ENCODE data around the gene SLC17A1. TPM values are rescaled to one million over a fixed set of nuclear protein-coding genes. Genes with fewer than 3 reads are reported as not detected.

SLC17A1 gene
- polyA plus RNA-seq, 2 donors, result not detected

DNA sequence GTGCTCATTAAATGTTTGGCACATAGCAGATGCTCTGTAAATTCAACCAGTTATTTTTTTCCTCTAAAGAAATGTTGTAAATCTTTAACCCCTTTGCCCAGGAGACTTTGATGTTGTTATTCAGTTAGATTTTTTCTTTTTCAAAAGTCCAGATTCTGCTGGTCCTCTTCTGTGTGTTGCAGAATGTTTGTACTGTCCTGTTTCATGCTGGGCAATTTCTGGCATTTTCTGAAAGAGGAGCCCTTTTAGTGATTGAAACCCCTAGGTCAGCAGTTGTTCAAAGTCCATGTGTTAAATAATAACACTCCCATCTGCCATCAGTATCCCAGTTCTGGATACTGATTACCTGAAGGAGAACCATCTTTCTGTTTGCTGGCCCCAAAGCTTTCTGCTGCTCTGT, 1.3 kb upstream of the SLC17A1 start:
- Histone ChIP-seq H3K36me3 (ENCODE audit: control insufficient read depth in 2 of 2, insufficient read depth in 2 of 2, low read length in 1 of 2) (no peaks in the 10 kb centered on the region), H3K4me3 (ENCODE audit: low read depth in 1 of 2, low read length in 2 of 2) (no peak overlapping the region), H3K9me3 (ENCODE audit: control insufficient read depth in 2 of 2, insufficient read depth in 1 of 2, low read depth in 1 of 2, low read length in 1 of 2) (no peaks in the 10 kb centered on the region), H3K27me3 (ENCODE audit: control insufficient read depth in 1 of 2, insufficient read depth in 2 of 2, low read length in 2 of 2) (no peaks in the 10 kb centered on the region), H3K4me1 (ENCODE audit: control insufficient read depth in 2 of 2, insufficient read depth in 2 of 2, low read length in 1 of 2) (no peaks in the 10 kb centered on the region), H3K27ac (ENCODE audit: low read depth in 2 of 2, low read length in 1 of 2) (no peak overlapping the region)

DNA sequence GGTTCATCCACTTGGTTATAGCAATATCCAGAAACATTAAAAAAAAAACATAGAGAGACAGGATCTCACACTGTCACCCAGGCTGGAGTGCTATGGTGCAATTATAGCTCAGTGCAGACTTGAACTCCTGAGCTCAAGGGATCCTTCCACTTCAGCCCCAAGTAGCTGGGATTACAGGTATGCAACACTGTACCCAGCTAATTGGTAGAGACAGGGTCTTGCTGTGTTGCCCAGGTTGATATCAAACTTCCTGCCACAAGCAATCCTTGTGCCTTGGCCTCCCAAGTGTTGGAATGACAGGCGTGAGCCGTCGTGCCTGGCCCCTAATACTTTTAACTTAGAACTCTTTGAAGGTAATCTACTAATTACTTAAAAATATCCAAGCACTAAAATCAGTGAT, 818 bp upstream of the SLC17A1 start:
- H3K27ac ChIP-seq (ENCODE audit: low read depth in 2 of 2, low read length in 1 of 2), result no peak overlapping the region
- WGBS, 2 donors, result 79 to 88% methylated on average over 3 of the region's 3 CpGs

DNA sequence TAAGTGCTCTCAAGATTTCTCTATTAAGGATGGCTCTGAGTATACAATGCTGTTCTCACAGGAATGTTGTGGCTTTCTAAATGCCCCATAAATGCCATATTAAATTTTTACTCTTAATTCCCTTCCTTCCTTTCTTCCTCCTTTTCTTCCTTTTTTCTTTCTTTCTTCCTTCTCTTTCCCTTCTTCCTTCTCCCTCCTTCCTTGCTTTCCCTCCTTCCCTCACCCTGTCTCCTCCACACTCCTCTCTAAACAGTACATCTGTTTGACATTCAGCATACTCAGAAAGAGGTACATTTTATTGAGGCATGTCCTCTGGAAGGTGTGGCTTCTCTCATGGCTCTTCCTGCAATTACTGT, 433 bp upstream of the SLC17A1 start:
- Histone ChIP-seq H3K4me3 (ENCODE audit: low read depth in 1 of 2, low read length in 2 of 2) (no peak overlapping the region), H3K36me3 (ENCODE audit: control insufficient read depth in 2 of 2, insufficient read depth in 2 of 2, low read length in 1 of 2) (no peaks in the 10 kb centered on the region), H3K27me3 (ENCODE audit: control insufficient read depth in 1 of 2, insufficient read depth in 2 of 2, low read length in 2 of 2) (no peaks in the 10 kb centered on the region), H3K27ac (ENCODE audit: low read depth in 2 of 2, low read length in 1 of 2) (no peak overlapping the region), H3K4me1 (ENCODE audit: control insufficient read depth in 2 of 2, insufficient read depth in 2 of 2, low read length in 1 of 2) (no peaks in the 10 kb centered on the region), H3K9me3 (ENCODE audit: control insufficient read depth in 2 of 2, insufficient read depth in 1 of 2, low read depth in 1 of 2, low read length in 1 of 2) (no peaks in the 10 kb centered on the region)

More for the DNA sequence above, 818 bp upstream of the SLC17A1 start:
- Histone ChIP-seq H3K4me1 (ENCODE audit: control insufficient read depth in 2 of 2, insufficient read depth in 2 of 2, low read length in 1 of 2) (no peaks in the 10 kb centered on the region), H3K9me3 (ENCODE audit: control insufficient read depth in 2 of 2, insufficient read depth in 1 of 2, low read depth in 1 of 2, low read length in 1 of 2) (no peaks in the 10 kb centered on the region), H3K36me3 (ENCODE audit: control insufficient read depth in 2 of 2, insufficient read depth in 2 of 2, low read length in 1 of 2) (no peaks in the 10 kb centered on the region), H3K4me3 (ENCODE audit: low read depth in 1 of 2, low read length in 2 of 2) (no peak overlapping the region), H3K27me3 (ENCODE audit: control insufficient read depth in 1 of 2, insufficient read depth in 2 of 2, low read length in 2 of 2) (no peaks in the 10 kb centered on the region)

DNA sequence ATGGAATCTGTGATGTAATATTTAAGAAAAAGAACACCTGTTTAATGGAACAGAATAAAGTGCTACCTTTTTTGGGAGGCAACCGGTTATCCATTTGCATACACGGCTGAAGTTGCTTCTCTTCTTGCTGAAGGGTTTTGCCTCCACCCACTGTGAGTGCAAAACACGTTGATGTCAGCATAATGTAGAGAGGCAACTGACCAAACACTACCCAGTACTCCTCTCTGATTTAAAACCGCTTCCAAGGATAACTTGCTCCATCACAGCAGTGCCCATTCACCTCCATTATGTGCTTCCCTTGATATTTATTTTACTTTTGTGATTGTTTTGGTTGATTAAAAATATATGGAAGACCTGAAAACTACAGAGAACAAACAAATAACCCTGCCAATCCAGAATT, 1.4 kb downstream of the SLC17A1 start:
- H3K36me3 ChIP-seq (ENCODE audit: control insufficient read depth in 2 of 2, insufficient read depth in 2 of 2, low read length in 1 of 2), result no peaks in the 10 kb centered on the region
- no peaks in the 10 kb centered on the region for H3K27me3 ChIP-seq (ENCODE audit: control insufficient read depth in 1 of 2, insufficient read depth in 2 of 2, low read length in 2 of 2)
- no peak overlapping the region for H3K27ac ChIP-seq (ENCODE audit: low read depth in 2 of 2, low read length in 1 of 2)
- H3K4me1 ChIP-seq (ENCODE audit: control insufficient read depth in 2 of 2, insufficient read depth in 2 of 2, low read length in 1 of 2), result no peaks in the 10 kb centered on the region
- no peak overlapping the region for H3K4me3 ChIP-seq (ENCODE audit: low read depth in 1 of 2, low read length in 2 of 2)
- WGBS, 2 donors, result 66 to 68% methylated on average over 4 of the region's 4 CpGs
- H3K9me3 ChIP-seq (ENCODE audit: control insufficient read depth in 2 of 2, insufficient read depth in 1 of 2, low read depth in 1 of 2, low read length in 1 of 2), result no peaks in the 10 kb centered on the region

DNA sequence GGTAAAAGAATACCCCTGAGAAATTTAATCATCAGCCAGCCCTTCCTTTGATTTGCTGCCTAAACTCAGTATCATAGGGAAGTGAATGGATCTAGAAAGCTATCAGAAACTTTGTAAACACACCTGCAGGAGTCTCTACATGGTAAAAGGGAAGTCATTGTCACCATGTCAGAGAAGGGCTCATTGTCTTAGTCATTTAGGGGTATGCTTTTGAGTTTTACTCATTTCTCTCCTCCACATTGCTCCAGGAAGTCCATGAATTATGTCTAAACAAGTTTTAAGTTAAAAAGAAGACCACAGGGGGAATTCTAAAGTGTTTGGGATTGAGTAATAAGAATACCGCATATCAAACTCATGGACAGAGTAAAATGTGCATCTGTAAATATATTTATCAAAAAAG, 2.5 kb downstream of the SLC17A1 start:
- no peak overlapping the region for H3K4me3 ChIP-seq (ENCODE audit: low read depth in 1 of 2, low read length in 2 of 2)
- no peaks in the 10 kb centered on the region for H3K4me1 ChIP-seq (ENCODE audit: control insufficient read depth in 2 of 2, insufficient read depth in 2 of 2, low read length in 1 of 2)
- no peak overlapping the region for H3K27ac ChIP-seq (ENCODE audit: low read depth in 2 of 2, low read length in 1 of 2)
- H3K36me3 ChIP-seq (ENCODE audit: control insufficient read depth in 2 of 2, insufficient read depth in 2 of 2, low read length in 1 of 2), result no peaks in the 10 kb centered on the region
- 81 to 82% methylated on average over 1 of the region's 1 CpG for WGBS, 2 donors
- no peaks in the 10 kb centered on the region for H3K9me3 ChIP-seq (ENCODE audit: control insufficient read depth in 2 of 2, insufficient read depth in 1 of 2, low read depth in 1 of 2, low read length in 1 of 2)
- H3K27me3 ChIP-seq (ENCODE audit: control insufficient read depth in 1 of 2, insufficient read depth in 2 of 2, low read length in 2 of 2), result no peaks in the 10 kb centered on the region

DNA sequence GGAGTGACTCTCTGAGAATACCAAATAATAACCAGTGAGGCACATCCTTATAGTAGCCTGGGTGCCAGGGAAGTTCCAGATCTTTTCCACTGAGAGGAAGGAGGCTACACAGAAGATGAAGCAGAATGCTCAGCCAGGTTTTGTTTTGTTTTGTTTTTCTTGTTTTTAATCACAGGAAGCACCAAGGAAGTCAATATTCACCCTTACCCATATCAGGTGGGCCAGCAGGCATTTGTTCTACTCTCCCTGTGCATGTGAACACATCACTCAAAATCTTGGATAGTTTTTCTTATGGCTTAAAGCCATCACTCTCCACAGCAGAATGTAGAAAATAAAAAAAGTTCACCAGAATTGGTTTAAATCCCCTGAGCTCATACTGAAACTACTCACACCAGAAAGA, 10.5 kb downstream of the SLC17A1 start:
- no peaks in the 10 kb centered on the region for H3K36me3 ChIP-seq (ENCODE audit: control insufficient read depth in 2 of 2, insufficient read depth in 2 of 2, low read length in 1 of 2)
- no peaks in the 10 kb centered on the region for H3K9me3 ChIP-seq (ENCODE audit: control insufficient read depth in 2 of 2, insufficient read depth in 1 of 2, low read depth in 1 of 2, low read length in 1 of 2)
- no peak overlapping the region for H3K27ac ChIP-seq (ENCODE audit: low read depth in 2 of 2, low read length in 1 of 2)
- H3K27me3 ChIP-seq (ENCODE audit: control insufficient read depth in 1 of 2, insufficient read depth in 2 of 2, low read length in 2 of 2), result no peaks in the 10 kb centered on the region
- no peak overlapping the region for H3K4me3 ChIP-seq (ENCODE audit: low read depth in 1 of 2, low read length in 2 of 2)
- H3K4me1 ChIP-seq (ENCODE audit: control insufficient read depth in 2 of 2, insufficient read depth in 2 of 2, low read length in 1 of 2), result no peaks in the 10 kb centered on the region

DNA sequence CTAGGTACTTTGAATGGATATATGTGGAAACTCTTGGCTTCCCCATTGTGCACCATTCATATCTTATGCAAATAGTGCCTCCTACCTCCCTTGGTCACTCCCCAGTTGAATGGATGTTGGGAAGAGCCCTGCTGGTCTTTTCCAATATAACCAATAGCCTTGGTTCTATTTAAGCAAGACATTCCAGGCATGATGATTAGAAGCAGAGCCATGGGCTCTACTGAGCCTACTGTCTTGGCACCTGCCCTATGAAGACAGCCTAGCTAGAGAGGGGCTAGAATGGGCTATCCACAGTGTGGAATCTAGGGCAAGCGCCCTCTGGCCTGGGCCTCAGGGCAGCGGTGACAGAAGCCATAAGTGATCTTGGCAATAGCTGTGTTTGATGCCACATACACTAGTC, 15.6 kb downstream of the SLC17A1 start:
- Histone ChIP-seq H3K27me3 (ENCODE audit: control insufficient read depth in 1 of 2, insufficient read depth in 2 of 2, low read length in 2 of 2) (no peaks in the 10 kb centered on the region), H3K4me3 (ENCODE audit: low read depth in 1 of 2, low read length in 2 of 2) (no peak overlapping the region), H3K9me3 (ENCODE audit: control insufficient read depth in 2 of 2, insufficient read depth in 1 of 2, low read depth in 1 of 2, low read length in 1 of 2) (no peaks in the 10 kb centered on the region), H3K4me1 (ENCODE audit: control insufficient read depth in 2 of 2, insufficient read depth in 2 of 2, low read length in 1 of 2) (no peaks in the 10 kb centered on the region), H3K36me3 (ENCODE audit: control insufficient read depth in 2 of 2, insufficient read depth in 2 of 2, low read length in 1 of 2) (no peaks in the 10 kb centered on the region), H3K27ac (ENCODE audit: low read depth in 2 of 2, low read length in 1 of 2) (no peak overlapping the region)
- 94 to 96% methylated on average over 2 of the region's 2 CpGs for WGBS, 2 donors

DNA sequence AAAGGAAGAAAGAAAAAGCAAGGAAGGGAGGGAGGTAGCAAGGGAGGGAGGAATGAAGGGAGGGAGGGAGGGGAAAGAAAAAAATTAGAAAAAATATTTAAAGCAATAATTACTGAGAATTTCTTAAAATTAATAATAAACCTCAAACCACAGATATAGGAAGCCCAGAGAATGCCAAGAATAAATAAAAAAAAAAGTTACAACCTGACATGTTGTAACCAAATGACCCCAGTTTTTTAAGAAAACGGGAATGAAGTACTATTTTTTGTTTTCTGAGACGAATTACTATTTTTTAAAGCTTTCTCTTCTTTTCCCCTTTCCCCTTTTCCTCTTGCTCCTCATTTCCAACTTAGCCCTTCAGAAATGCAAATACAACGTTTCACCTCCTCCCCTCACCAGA, 16.7 kb downstream of the SLC17A1 start:
- Histone ChIP-seq H3K36me3 (ENCODE audit: control insufficient read depth in 2 of 2, insufficient read depth in 2 of 2, low read length in 1 of 2) (no peaks in the 10 kb centered on the region), H3K4me3 (ENCODE audit: low read depth in 1 of 2, low read length in 2 of 2) (no peak overlapping the region), H3K4me1 (ENCODE audit: control insufficient read depth in 2 of 2, insufficient read depth in 2 of 2, low read length in 1 of 2) (no peaks in the 10 kb centered on the region), H3K27ac (ENCODE audit: low read depth in 2 of 2, low read length in 1 of 2) (no peak overlapping the region), H3K27me3 (ENCODE audit: control insufficient read depth in 1 of 2, insufficient read depth in 2 of 2, low read length in 2 of 2) (no peaks in the 10 kb centered on the region), H3K9me3 (ENCODE audit: control insufficient read depth in 2 of 2, insufficient read depth in 1 of 2, low read depth in 1 of 2, low read length in 1 of 2) (no peaks in the 10 kb centered on the region)
- WGBS, 2 donors, result 62 to 63% methylated on average over 3 of the region's 3 CpGs

DNA sequence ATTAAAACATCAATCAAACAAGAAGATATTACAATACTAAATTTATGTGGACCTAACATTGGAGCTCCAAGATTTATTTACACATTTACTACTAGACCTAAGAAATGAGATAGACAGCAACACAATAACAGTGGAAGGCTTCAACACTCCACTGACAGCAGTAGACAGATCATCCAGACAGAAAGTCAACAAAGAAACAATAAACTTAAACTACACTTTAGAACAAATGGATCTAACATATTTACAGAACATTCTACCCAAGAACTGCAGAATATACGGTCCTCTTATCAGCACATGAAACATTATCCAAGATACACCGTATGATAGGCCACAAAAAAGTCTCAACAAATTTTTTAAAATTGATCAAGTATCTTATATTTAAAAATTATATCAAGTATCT, 27.0 kb downstream of the SLC17A1 start:
- 69 to 72% methylated on average over 2 of the region's 2 CpGs for WGBS, 2 donors
- H3K27ac ChIP-seq (ENCODE audit: low read depth in 2 of 2, low read length in 1 of 2), result no peak overlapping the region
- H3K9me3 ChIP-seq (ENCODE audit: control insufficient read depth in 2 of 2, insufficient read depth in 1 of 2, low read depth in 1 of 2, low read length in 1 of 2), result no peaks in the 10 kb centered on the region
- H3K36me3 ChIP-seq (ENCODE audit: control insufficient read depth in 2 of 2, insufficient read depth in 2 of 2, low read length in 1 of 2), result no peaks in the 10 kb centered on the region
- H3K27me3 ChIP-seq (ENCODE audit: control insufficient read depth in 1 of 2, insufficient read depth in 2 of 2, low read length in 2 of 2), result no peaks in the 10 kb centered on the region
- no peaks in the 10 kb centered on the region for H3K4me1 ChIP-seq (ENCODE audit: control insufficient read depth in 2 of 2, insufficient read depth in 2 of 2, low read length in 1 of 2)
- no peak overlapping the region for H3K4me3 ChIP-seq (ENCODE audit: low read depth in 1 of 2, low read length in 2 of 2)

DNA sequence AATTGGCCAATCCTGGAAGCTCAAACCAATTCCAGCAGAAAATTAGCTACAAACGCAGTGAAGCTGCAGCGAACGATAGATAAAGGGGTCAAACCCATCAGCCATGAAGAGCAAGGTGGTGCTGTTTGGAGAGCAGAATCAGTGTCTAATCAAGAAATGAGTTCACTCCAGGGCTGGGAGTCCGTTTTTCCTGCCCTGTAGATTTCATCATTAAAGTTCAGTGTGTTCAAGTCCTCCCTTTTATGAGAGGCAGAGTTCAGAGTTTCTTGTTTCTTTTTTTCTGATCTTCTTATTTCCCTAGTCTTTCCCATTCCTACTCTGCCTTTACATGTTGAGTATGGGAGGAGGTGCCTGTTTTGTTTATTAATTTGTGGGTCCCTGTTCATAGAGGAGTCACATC, 30.4 kb downstream of the SLC17A1 start:
- Histone ChIP-seq H3K9me3 (ENCODE audit: control insufficient read depth in 2 of 2, insufficient read depth in 1 of 2, low read depth in 1 of 2, low read length in 1 of 2) (no peaks in the 10 kb centered on the region), H3K27ac (ENCODE audit: low read depth in 2 of 2, low read length in 1 of 2) (no peak overlapping the region)
- 69 to 75% methylated on average over 4 of the region's 4 CpGs for WGBS, 2 donors

More for the DNA sequence above, 30.4 kb downstream of the SLC17A1 start:
- Histone ChIP-seq H3K27me3 (ENCODE audit: control insufficient read depth in 1 of 2, insufficient read depth in 2 of 2, low read length in 2 of 2) (no peaks in the 10 kb centered on the region), H3K36me3 (ENCODE audit: control insufficient read depth in 2 of 2, insufficient read depth in 2 of 2, low read length in 1 of 2) (no peaks in the 10 kb centered on the region), H3K4me3 (ENCODE audit: low read depth in 1 of 2, low read length in 2 of 2) (no peak overlapping the region), H3K4me1 (ENCODE audit: control insufficient read depth in 2 of 2, insufficient read depth in 2 of 2, low read length in 1 of 2) (no peaks in the 10 kb centered on the region)
